Fibroblast of skin of right quadriceps (primary cell): Measurements from ENCODE around the gene UBB.
A peak's percentile ranks its signal among the peaks of the same experiment; 100 is the strongest.

Experiments used
- DNase-seq: peaks from one replicate; pipeline ENCODE4 v3.0.0-alpha.2; 2013

UBB gene

DNA sequence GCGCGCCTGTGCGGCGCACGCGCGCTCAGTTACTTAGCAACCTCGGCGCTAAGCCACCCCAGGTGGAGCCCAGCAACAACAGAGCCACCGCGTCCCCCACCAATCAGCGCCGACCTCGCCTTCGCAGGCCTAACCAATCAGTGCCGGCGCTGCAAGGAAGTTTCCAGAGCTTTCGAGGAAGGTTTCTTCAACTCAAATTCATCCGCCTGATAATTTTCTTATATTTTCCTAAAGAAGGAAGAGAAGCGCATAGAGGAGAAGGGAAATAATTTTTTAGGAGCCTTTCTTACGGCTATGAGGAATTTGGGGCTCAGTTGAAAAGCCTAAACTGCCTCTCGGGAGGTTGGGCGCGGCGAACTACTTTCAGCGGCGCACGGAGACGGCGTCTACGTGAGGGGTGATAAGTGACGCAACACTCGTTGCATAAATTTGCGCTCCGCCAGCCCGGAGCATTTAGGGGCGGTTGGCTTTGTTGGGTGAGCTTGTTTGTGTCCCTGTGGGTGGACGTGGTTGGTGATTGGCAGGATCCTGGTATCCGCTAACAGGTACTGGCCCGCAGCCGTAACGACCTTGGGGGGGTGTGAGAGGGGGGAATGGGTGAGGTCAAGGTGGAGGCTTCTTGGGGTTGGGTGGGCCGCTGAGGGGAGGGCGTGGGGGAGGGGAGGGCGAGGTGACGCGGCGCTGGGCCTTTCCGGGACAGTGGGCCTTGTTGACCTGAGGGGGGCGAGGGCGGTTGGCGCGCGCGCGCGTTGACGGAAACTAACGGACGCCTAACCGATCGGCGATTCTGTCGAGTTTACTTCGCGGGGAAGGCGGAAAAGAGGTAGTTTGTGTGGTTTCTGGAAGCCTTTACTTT, at the start of gene UBB:
Gene UBB, plus strand, starts transcription at position 452 of the 856 bp plus-strand sequence. CDS start 817 bp downstream, outside the sequence.
- DNase-seq, result peak; percentile 99

DNA sequence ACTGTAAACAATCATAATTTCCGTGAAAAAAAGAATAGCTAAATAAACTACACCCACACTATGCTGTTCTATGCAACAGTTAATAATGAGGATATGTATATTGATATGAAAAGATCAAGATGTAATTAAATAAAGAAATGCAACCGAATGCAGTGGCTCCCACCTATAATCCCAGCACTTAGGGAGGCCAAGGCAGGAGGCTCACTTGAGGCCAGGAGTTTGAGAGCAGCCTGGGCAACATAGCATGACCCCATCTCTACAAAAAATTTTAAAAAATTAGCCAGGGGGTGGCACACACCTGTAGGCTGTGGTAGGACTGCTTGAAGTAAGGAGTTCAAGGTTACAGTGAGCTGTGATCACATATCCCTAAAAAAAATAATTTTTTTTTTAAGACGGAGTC, 42.5 kb upstream of the UBB start:
- no peak for DNase-seq

DNA sequence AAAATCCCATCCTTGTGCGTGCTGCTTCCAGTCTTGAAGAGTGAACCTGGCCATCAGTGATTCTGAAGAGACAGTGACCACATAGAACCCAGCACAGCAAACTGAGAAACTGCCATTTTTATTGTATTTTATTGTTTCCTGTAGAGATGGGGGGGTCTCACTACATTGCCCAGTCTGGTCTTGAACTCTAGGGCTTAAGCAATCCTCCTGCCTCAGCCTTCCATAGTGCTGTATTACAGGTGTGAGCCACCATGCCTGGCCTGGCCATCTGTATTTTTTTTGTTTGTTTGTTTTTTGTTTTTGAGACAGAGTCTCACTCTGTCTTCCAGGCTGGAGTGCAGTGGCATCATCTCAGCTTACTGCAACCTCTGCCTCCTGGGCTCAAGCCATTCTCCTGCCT, 41.5 kb upstream of the UBB start:
- no peak for DNase-seq

DNA sequence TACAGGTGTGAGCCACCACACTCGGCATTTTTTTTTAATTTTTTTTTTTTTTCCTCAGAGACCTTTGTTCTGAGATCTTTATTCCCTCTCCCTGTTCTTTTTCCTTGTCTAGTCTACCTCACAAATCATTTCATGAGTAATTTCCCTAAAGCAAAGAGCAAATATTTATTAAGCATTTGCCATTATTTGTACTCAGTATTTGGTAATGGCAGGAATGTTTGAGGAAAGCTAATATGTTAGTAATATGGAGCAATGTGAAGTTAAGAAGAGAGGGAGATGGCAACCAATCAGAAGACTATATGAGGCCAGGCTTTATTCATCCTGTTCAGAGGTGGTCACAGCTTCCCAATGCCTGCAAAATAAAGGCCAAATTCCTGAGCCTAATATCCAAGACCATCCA, 40.9 kb upstream of the UBB start:
- no peak for DNase-seq

DNA sequence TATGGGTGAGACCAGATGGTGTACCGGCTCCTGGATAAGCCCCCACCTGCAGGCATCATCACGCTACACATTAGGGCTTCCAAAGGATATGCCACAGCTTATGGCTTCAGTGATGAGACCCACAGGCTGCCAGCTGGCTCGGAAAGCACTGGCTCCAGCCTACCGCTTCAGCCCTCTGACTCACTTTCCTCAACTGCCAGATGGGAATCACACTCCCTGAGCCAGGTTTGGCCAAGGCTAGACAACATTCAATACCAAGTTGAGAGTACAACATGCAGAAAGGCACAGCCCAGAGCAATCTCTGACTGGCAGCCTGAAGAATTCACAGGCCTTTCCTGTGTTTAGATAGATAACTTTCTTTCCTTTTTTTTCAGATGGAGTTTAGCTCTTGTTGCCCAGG, 37.9 kb upstream of the UBB start:
- DNase-seq, result no peak

DNA sequence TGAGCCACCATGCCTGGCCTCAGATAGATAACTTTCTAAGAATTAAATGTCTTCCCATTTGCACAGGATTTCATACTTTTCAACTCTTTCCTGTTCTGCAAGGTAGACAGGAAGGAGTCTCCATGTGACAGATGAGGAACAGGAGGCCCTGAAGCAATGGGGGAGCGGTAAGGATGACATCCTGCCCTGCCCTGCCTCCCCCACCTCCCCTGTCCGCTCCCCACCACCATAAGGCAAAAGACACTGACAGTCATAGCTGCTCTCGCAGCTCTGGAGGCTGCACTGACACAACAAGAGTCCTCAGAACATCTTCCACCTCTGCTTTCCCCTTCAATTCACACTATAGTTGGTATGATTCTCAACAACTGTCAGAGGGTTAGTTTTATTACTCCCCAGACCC, 37.3 kb upstream of the UBB start:
- DNase-seq, result no peak

DNA sequence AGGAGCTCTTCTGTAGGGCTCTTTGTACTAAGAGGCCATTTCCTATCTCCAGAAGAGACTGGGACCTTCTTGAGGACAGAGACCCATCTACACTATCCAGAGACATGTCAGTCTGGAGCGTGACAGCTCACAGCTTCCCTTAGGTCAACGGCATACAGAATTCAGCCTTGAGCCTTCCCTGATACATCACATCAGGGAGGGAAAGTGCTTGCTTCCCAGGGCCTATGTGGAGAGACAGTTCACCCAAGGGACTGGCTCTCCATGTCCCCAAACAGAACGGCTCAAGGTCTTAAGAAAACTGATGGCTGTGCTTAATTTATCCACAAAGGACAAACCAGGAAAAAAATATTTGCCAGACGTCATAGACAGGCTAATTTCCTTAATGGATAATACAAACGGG, 35.3 kb upstream of the UBB start:
- DNase-seq, result no peak

DNA sequence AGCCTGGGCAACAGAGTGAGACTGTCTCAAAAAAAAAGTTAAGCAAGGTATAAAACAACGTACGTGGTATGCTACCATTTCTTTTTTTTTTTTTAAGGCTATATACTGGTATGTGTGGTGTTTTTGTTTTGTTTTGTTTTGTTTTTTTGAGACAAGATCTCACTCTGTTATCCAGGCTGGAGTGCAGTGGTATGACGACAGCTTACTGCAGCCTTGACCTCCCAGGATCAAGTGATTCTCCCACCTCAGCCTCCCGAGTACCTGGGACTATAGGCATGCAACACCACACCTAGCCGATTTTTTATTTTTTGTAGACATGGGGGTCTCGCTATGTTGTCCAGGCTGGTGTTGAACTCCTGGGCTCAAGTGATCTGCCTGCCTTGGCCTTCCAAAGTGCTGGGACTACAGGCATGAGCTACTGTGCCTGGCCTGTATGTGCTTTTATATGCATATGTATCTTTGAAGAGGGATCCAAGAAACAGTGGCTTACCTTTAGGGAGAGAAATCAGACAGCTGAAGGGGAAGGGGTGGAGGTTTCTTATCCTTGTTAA, 34.1 kb upstream of the UBB start:
- no peak for DNase-seq

DNA sequence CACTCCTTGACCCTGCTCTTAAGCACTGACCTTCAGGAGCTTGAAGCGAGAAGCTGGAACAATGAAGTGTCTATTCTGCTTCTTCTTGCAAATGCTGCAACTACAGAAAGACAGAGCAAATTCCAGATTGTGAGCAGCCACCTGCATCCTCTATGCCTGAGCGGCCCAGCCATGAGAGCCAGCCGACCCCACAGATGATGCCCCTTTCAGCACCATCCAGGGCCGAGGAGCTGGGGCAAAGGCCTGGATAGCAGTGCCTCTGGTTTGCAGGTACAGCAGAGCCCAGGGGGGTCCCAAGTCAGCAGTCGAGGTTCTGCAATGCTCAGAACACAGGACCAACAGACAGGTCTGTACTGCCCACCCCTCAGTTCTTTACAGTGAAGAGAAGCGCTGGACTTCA, 32.3 kb upstream of the UBB start:
- no peak for DNase-seq

DNA sequence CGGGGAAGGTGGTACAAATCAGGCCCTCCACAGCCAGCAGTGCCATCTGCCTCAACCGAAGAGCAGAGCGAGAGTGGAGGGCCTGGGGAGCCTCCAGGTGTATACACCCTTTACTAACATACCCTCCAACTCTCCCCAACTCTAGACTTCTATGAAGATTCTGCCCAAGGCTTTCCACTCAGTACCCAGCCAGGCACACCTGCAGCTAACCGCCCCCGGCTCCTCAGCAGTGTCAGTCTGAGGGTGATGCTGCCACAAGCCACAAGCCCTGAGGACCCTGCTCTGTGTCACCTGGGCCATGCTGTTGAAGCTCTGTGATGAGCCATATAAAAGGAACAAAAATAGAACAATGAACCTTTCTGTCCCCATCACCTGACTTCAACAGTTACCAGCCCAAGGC, 31.5 kb upstream of the UBB start:
- no peak for DNase-seq

DNA sequence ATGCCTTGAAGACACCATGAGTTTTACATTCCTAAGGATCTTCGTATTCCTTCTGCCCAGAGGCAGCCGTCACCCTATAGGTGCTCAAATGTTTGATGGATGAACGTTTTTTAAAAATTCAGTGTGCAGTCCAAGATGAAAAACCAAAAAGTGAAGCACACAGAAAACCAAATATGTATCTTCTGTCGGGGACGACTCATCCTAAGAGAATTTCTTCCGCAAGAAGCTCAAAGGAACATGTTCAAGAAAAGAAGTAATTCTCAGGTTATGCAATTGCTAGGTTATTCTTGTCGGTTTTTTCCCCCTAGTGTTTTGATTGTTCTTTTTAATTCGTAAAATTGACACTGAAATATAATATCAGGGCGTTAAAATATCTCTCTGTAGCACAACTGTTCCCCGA, 29.1 kb upstream of the UBB start:
- peak; percentile 61 for DNase-seq

DNA sequence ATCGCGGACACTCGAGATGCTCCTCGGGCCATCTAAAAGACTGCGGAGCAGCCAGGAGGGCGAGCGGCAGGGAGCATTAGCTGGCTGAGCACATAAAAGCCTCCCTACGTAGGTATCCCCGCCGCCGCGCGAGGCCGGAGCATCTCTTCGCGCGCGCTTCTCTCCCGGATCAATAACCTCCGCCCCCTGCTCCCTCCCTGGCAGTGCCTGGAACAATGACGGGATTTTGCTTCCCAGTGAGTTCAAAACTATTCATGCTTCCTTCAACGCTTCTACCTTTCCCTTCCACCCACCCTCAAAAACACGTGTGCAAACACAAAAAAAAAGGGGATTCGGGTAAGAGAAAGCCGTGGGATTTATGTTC, 28.6 kb upstream of the UBB start:
- DNase-seq, result peak; percentile 44

DNA sequence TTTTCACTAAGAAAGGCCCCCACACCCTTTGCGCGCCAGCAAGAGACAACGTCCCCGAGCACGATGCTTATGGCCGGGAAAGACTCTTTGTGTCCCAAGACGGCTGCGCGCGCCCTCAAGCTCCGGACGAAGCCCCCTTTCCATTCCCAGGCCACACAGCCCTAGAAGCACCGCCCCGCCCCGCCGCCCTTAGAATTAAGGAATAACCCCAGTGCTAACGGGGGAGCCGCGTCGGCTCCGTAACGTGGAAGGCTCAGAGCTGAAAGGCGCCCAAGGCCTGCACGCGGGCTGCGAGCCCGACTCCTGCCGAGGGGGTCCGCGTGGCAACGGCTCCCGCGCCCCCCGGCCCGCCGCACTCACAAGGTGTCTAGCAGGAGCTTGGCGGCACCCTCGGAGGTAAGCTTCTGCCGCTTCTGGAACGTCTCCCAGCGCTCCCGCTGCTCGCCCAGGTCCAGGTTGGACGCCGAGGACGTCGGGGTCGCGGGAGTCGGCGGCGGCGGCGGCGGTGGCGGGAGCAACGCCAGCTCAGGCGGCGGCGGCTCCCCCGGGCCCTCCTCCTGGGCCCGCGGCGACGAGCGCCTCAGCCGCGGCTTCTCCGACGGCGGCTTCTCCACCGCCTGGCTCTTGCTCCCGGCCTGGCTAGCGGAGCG, 28.1 kb upstream of the UBB start:
- peak; percentile 36 for DNase-seq

DNA sequence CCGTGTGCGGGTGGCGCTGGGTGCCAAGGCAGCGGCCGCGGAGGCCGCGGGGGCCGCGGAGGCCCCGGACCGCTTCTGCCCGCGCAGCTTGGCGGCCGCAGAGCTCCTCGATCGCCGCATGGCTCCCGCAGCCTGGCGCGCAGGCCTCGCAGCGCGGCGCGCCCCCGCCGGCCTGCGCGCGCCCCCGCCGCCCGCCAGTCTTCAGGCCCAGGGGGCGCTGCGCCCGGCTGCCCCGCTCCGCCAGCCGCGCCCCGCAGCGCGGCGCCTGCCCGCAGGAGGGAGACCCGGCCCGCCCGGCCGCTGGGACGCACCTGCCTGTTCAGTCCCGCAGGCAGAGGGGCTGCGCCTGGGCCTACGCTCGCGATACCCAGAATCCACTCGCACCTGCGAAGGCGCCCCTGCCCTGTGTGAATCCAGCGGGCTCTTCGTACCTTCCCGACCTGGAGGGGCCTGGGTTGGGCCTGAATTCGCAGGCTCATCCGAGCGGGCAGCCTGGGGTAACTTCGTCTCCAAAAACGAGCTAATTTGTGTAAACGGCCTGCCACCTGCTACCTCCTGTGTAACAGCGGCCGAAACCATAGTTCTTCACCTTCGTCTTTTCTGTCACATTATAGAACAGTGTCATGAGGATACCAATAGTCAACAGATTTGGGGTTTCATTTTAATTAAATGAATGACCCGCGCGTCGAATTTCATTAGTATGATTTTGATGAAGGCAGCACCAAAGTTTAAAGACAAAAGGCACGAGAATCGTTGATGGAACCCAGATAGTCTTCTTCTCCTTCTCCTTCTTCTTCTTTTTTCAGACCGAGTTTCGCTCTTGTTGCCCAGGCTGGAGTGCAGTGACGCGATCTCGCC, 27.3 kb upstream of the UBB start, which contains the start of gene CENPV:
Gene CENPV, minus strand, starts transcription at position 153 of the 858 bp plus-strand sequence. Its CDS starts 33 bp downstream, at position 120.
- peak; percentile 53 for DNase-seq

DNA sequence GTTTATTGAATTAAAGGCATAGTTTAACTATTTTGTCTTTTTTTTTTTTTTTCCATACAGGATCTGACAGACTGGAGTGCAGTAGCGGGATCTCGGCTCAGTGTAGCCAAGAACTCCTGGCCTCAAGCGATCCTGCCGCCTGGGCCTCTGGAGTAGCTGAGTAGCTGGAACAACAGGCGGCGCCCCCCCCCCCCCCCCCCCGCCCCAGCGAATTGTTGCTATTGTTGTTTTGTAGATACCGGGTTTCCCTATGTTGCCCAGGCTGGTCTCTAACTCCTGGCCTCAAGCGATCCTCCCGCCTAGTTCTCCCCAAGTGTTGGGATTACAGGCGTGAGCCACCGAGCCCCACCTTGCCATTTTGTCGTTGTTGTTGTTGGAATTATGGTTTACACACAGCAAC, 26.3 kb upstream of the UBB start:
- no peak for DNase-seq

DNA sequence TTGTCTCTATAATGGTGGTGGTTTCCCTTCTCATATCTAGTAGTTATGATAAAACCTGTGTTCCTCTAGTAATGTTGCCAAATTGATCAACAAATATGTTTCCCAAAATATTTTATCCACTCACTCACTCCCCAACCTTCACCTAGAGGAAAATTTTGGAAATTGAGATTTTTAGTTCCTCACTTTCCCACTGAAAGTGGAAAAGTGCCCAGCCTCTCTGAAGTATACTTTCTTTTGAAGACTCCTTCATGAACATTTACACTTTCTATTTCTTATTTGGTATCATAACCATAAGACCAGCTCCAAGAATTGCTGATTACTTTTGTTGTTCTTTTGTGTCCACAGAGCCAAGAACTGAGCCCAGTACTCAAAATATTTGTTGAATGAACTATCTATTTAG, 22.5 kb upstream of the UBB start:
- no peak for DNase-seq

DNA sequence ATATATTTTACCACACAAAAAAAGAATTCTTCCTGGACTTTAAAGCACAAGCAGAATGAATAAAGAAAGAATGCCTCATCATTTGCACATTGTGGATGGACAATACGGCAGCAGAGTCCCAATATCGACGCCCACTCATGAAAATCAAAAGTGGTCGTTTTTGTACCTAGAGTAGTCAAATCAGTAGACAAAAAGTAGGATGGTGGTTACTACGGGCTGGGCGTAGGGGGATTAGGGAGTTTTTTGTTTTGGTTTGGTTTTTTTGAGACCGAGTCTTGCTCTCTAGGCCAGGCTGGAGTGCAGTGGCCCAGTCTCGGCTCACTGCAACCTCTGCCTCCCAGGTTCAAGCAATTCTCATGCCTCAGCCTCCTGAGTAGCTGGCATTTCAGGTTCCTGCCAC, 19.0 kb upstream of the UBB start:
- DNase-seq, result no peak

DNA sequence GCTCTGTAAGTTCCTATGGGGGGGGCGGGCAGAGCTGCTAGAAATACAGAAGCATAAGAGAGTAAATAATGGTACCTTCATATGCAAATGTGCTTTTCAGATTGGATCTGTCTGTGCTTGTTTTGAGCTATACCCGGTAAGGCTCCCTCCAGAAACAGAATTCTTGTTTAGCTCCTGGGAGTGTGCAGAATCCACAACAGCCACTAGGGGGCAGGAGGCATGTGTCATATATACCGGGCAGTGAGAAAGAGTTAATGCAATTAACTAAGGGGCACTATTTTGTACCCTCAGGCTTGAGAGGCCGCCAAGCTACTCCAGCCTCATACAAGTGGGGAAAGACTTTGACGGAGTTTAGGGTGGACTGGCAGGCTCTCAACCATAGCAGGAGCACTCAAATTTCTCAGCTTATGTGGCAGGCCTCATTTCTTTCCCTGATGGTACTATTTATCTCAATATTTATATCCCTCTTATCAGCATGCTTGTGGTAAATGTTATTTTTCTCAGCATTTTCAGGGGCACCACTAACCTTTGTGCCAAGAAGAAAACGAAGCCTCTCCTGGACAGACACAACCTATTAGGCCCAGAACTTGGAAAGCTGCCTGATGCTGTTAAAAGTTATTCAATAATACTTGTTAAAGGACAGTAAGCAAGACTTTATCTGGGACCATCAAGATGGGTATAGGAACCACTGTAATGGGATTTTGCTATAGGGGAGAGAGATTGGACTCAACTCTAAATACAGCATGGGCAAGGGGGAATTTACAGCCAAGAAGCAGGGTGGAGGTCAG, 16.9 kb upstream of the UBB start:
- peak; percentile 64 for DNase-seq

DNA sequence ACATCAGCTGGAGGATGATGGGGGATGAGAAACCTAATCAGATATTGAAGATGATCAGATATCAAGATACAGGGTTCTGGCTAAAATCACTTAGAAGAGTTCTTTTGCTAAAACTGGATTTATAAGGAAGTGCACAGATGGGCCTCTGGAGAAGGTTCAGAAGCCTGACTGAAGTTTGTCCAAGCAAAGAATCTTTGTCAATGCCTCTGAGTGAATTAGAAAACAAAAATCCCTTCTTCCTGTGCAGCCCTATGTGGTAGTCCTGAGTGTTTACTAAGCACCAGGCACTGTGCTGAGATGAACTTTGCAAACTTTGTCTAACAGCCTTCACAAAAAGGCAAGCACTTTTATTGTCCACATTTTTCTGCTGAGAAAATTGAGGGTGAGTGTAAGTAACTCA, 16.3 kb upstream of the UBB start:
- no peak for DNase-seq

DNA sequence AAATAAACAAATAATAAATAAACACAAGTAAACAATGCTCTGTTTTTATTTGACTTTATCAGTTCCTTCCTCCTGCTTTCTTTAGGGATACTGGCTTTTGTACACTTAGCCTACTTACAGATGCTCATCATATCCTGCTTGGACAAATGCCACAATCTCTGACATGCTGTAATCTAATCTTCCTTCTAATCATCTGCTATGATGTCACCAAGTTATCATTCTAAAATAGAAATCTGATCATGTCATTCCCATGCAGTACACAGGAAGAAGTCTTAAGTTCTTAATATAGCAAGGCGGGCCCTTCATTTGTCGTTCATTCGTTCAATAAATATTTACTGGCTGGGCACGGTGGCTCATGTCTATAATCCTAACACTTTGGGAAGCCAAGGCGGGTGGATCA, 9.1 kb upstream of the UBB start:
- peak; percentile 86 for DNase-seq

DNA sequence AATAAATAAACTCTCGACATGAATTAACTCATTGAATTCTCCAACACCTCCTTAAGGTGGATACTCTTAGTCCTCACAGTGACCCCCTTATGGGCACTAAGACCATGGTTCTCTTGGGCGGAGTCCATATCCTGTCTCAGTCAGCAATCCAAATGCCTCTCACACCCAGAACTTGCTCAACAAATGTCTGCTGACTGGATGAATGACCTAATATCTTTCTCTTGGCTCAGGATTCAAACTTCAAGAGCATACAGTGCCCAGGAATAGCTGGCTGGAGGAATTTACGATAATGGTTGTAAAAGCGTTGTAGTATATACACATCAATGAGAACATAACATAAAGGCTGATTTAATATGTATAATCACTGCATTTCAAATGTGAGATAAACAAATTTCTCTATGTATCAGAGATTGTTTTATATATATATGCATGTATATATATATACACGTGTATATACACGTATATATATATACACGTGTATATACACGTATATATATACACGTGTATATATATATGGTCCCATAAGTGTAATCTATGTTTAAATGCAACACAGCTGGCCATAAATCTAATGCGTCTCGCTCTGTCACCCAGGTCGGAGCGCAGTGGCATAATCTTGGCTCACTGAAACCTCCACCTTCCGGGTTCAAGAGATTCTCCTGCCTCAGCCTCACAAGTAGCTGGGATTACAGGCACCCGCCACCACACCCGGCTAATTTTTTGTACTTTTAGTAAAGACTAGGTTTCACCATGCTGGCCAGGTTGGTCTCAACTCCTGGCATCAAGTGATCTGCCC, 6.5 kb upstream of the UBB start:
- peak; percentile 24 for DNase-seq

DNA sequence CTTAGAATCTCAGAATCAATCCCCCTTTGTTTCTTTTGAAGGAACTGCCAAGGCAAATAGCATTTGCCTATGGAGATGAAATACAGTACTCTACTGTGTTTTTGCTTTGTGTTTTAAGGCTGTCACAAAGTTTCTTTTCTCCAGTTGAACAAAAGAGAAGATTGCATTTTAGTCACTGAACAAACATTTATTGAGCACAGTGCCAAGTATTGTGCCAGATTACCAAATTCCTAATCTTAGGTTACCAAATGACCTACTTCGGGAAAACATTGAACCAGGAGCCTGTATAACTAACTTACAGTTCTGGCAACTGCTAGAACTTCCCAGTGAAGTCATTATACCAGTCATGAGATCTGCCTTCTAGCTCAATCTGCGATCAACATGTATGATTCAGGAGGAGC, 3.0 kb upstream of the UBB start:
- no peak for DNase-seq
